Parathyroid adenoma (tissue), 2 donors: ENCODE results near the gene GTPBP6.

Experiments used
- H2AFZ ChIP-seq: fragments of 300-600 bp; sonication (generic); one replicate; pipeline ENCODE4 v1.7.0; 2017; ENCODE audit warnings: antibody characterized with exemption, mild to moderate bottlenecking
- H3K27ac ChIP-seq: fragments of 300-600 bp; sonication (generic); one replicate; pipeline ENCODE4 v1.7.0; 2017
- H3K27me3 ChIP-seq: fragments of 300-600 bp; sonication (generic); one replicate; pipeline ENCODE4 v1.7.0; 2017; ENCODE audit warnings: low read length; ENCODE audit not compliant: control insufficient read depth, insufficient read depth
- H3K36me3 ChIP-seq: fragments of 300-600 bp; sonication (generic); one replicate; pipeline ENCODE4 v1.7.0; 2017; ENCODE audit warnings: low read length; ENCODE audit not compliant: control insufficient read depth, insufficient read depth
- H3K4me1 ChIP-seq: fragments of 300-600 bp; sonication (generic); one replicate; pipeline ENCODE4 v1.7.0; 2017; ENCODE audit warnings: control low read depth
- H3K4me2 ChIP-seq: fragments of 300-600 bp; sonication (generic); one replicate; pipeline ENCODE4 v1.7.0; 2017; ENCODE audit warnings: low read length
- H3K4me3 ChIP-seq: fragments of 300-600 bp; sonication (generic); one replicate; pipeline ENCODE4 v1.7.0; 2017; ENCODE audit warnings: low read depth, low read length
- H3K79me2 ChIP-seq: fragments of 300-600 bp; sonication (generic); one replicate; pipeline ENCODE4 v1.7.0; 2017; ENCODE audit warnings: control low read depth
- H3K9ac ChIP-seq: fragments of 300-600 bp; sonication (generic); one replicate; pipeline ENCODE4 v1.7.0; 2017; ENCODE audit warnings: mild to moderate bottlenecking
- H3K9me3 ChIP-seq: fragments of 300-600 bp; sonication (generic); one replicate; pipeline ENCODE4 v1.7.0; 2017; ENCODE audit warnings: low read length; ENCODE audit not compliant: control insufficient read depth
- TF ChIP-seq, protein P1 (sequence below): fragments of 300-600 bp; sonication (generic); IDR thresholded peaks from one replicate; pipeline ENCODE4 v1.7.0; 2017; ENCODE audit warnings: antibody characterized with exemption, mild to moderate bottlenecking
- donor health status: primary hyperparathyroidism.

Gene GTPBP6

DNA sequence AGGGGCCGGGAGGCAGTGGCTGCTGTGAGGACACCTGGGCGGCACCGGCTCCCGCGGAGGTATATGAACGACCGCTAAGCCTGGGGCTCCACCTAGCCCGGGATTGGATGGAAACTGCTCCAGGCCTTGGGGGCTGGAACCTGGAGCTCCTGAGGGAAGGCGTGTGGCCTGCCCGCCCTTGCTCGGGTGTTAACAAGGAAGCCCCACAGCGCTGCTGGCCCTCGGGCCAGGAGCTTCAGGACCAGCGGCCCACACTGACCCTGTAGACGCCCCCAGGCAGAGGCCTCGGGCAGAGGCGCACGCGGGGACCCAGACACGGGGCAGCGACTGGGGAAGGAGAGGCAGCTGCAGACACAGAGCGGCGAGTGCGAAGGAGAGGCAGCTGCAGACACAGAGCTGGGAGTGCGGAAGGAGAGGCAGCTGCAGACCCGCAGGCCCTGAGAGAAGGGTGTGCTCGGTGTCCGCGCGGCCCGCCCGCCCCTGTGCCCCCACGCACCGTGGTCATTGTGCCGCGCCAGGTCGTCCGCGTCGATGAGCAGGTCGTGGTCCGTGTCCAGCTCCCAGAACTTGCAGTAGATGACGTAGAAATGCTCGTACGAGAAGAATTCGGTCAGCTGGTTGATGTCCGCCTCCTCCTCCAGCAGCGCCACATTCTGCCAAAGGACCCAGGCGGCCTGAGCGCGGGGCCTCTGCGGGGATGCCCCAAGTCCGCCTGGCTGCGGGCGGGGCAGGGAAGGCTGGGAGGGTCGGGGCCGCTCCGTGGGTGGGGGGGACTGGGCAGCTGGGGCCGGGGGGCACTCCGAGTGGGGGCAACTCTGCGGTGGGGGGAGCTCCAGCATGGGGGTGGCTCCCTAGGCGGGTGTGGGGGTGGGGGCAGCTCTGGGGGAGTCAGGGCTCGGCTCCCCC, 26.7 kb upstream of the GTPBP6 start:
- Histone ChIP-seq H3K9ac (no peak overlapping the region), H3K4me1 (no peaks in the 10 kb centered on the region), H2AFZ (no peak overlapping the region), H3K27me3 (no peaks in the 10 kb centered on the region), H3K4me3 (no peak overlapping the region), H3K27ac (no peak overlapping the region), H3K36me3 (no peaks in the 10 kb centered on the region), H3K9me3 (no peaks in the 10 kb centered on the region), H3K79me2 (no peaks in the 10 kb centered on the region), H3K4me2 (no peak overlapping the region)
- TF ChIP-seq, protein P1, sequence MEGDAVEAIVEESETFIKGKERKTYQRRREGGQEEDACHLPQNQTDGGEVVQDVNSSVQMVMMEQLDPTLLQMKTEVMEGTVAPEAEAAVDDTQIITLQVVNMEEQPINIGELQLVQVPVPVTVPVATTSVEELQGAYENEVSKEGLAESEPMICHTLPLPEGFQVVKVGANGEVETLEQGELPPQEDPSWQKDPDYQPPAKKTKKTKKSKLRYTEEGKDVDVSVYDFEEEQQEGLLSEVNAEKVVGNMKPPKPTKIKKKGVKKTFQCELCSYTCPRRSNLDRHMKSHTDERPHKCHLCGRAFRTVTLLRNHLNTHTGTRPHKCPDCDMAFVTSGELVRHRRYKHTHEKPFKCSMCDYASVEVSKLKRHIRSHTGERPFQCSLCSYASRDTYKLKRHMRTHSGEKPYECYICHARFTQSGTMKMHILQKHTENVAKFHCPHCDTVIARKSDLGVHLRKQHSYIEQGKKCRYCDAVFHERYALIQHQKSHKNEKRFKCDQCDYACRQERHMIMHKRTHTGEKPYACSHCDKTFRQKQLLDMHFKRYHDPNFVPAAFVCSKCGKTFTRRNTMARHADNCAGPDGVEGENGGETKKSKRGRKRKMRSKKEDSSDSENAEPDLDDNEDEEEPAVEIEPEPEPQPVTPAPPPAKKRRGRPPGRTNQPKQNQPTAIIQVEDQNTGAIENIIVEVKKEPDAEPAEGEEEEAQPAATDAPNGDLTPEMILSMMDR: no peak

DNA sequence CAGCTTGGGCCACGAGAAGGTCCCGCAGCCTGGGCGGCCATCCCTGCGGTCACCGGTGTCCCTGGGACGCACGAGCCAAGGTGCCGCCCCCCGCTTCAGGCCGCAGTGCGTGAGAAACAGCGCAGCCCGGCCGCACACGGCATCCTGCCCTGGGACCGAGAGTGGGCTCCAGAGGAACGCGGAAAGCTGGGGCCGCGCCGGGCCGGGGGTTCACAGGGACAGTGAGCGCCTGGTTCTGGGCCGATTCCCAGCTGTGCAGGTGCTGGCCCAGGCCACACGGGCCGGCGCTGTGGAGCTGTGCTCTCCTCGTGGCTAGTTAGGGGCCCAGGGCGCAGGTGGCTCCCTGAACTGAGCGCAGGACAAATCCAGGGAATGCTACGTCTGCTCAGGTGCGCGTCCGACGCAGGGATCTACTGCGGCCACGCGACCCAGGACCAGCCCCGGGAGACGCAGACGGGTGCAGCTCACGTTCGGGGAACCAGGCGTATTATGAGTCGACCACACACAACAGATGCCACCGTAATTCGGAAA, 25.8 kb upstream of the GTPBP6 start:
- H2AFZ ChIP-seq: no peak overlapping the region
- no peak overlapping the region for H3K4me3 ChIP-seq
- H3K36me3 ChIP-seq: no peaks in the 10 kb centered on the region
- no peaks in the 10 kb centered on the region for H3K27me3 ChIP-seq
- H3K79me2 ChIP-seq: no peaks in the 10 kb centered on the region
- no peak overlapping the region for H3K27ac ChIP-seq
- no peak overlapping the region for H3K4me2 ChIP-seq
- no peaks in the 10 kb centered on the region for H3K4me1 ChIP-seq
- H3K9ac ChIP-seq: no peak overlapping the region
- TF ChIP-seq, protein P1: no peak
- no peaks in the 10 kb centered on the region for H3K9me3 ChIP-seq

DNA sequence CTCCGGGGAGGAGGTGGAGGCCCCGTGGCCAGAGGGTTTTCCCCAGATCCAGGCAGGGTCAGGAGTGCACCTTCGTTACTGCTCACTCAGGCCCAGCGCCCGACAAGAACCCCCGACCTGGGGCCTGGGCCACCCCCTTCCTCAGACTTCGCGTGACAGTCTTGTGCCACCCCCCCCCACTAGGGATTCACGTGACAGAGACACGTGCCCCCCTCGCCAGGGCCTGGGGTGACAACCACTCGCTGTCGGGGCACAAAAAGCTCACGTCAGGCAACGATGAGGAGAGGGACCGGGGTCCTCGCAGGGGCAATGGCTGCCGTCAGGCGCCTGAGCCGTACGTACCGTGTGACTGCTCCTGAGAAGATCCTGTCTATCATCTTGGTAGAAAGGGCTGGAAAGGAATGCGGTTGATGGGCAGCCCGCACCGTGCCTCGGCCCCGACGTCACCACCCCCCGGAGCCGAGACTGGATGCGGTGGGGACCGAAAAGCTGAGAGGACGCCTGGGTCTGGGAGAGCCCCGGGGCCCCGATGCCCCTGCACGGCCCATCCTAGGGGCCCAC, 23.0 kb upstream of the GTPBP6 start:
- no peaks in the 10 kb centered on the region for H3K4me1 ChIP-seq
- H3K4me2 ChIP-seq: no peak overlapping the region
- H3K4me3 ChIP-seq: no peak overlapping the region
- no peak overlapping the region for H3K27ac ChIP-seq
- H3K79me2 ChIP-seq: no peaks in the 10 kb centered on the region
- H2AFZ ChIP-seq: no peak overlapping the region
- H3K36me3 ChIP-seq: no peaks in the 10 kb centered on the region
- no peaks in the 10 kb centered on the region for H3K27me3 ChIP-seq
- no peaks in the 10 kb centered on the region for H3K9me3 ChIP-seq
- no peak overlapping the region for H3K9ac ChIP-seq
- TF ChIP-seq, protein P1: no peak

DNA sequence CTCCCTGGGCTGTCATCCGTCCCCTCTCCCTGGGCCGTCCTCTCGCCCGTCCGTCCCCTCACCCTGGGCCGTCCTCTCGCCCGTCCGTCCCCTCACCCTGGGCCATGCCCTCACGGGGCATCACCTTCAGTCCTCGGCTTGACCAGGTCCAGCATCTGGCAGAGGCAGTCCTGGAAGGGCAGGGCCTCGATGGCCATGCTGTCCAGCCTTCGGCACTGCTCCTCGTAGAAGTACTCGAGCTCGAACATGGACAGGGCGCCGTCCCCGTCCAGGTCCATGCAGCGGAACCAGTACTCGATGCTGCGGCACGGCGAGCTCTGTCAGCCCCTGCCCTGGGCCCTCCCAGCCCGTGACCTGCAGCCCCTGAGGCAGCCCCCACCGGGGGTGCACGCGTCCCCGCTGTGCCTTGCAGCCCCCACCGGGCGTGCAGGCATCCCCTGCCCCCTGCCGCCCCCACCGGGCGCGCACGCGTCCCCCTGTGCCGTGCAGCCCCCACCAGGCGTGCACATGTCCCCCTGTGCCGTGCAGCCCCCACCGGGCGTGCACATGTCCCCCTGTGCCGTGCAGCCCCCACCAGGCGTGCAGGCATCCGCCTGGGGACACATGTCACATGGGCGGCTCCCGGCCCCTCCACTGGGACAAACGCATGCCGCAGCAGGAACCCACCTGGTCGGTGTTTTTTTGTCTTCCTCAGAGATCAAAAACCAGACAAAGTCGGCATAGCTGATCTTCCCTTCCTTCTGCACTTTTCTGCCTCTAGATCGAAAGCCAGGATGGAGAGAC, 22.2 kb upstream of the GTPBP6 start:
- no peaks in the 10 kb centered on the region for H3K9me3 ChIP-seq

More for the DNA sequence above, 22.2 kb upstream of the GTPBP6 start:
- Histone ChIP-seq H3K79me2 (no peaks in the 10 kb centered on the region), H3K27ac (no peak overlapping the region), H3K36me3 (no peaks in the 10 kb centered on the region), H3K4me3 (no peak overlapping the region), H3K4me2 (no peak overlapping the region), H2AFZ (no peak overlapping the region), H3K27me3 (no peaks in the 10 kb centered on the region), H3K4me1 (no peaks in the 10 kb centered on the region), H3K9ac (no peak overlapping the region)
- TF ChIP-seq, protein P1: no peak
